ENCODE data around the gene CEP135.
"Not testable (repeated sequence)": the region's sequence is repeated elsewhere in the genome, so short reads cannot be mapped to it uniquely, and the experiment has no call there.

Gene CEP135

DNA sequence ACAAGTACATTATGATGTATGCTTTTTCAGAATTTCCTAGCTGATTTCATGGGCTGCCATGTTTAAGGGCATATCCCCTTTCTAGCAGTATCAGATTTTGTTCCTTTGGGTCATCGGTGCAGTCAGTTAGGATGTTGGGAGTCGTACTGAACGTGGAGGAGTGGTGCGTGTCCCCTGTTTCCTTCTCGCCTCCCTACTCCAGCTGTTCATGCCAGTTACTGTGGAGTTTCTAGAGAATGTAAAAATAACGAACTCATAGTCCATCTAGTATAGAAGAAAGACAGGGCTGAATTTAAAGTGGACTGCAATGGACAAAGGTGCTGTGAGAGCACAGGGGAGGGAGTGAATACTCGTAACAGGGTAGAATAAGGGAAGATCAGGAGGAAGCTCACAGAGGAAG lies 111.3 kb downstream of the CEP135 start:
- Mint-ChIP-seq H3K27me3 (ENCODE audit: low read depth) (peaks cover 20% of the 10 kb centered on the region), H3K9me3 (no peaks in the 10 kb centered on the region), H3K4me1 (ENCODE audit: low read depth) (no peaks in the 10 kb centered on the region)

GRCh38 chr4:56062106-56062505 lies 113.4 kb downstream of the CEP135 start:
- Mint-ChIP-seq H3K9me3 (no peaks in the 10 kb centered on the region), H3K4me1 (ENCODE audit: low read depth) (no peaks in the 10 kb centered on the region), H3K4me3 (no peak overlapping the region), H3K36me3 (ENCODE audit: low read depth) (no peaks in the 10 kb centered on the region), H3K27ac (no peak overlapping the region), H3K27me3 (ENCODE audit: low read depth) (peaks cover 17% of the 10 kb centered on the region)

More for the DNA sequence above, 111.3 kb downstream of the CEP135 start:
- Mint-ChIP-seq H3K4me3 (no peak overlapping the region), H3K36me3 (ENCODE audit: low read depth) (no peaks in the 10 kb centered on the region), H3K27ac (no peak overlapping the region)

- Mint-ChIP-seq H3K9me3 (no peaks in the 10 kb centered on the region), H3K36me3 (ENCODE audit: low read depth) (no peaks in the 10 kb centered on the region), H3K27me3 (ENCODE audit: low read depth) (peaks cover 17% of the 10 kb centered on the region), H3K27ac (no peak overlapping the region), H3K4me3 (no peak overlapping the region), H3K4me1 (ENCODE audit: low read depth) (no peaks in the 10 kb centered on the region)
Measured at GRCh38 chr4:56062526-56063145, 113.9 kb downstream of the CEP135 start.

DNA sequence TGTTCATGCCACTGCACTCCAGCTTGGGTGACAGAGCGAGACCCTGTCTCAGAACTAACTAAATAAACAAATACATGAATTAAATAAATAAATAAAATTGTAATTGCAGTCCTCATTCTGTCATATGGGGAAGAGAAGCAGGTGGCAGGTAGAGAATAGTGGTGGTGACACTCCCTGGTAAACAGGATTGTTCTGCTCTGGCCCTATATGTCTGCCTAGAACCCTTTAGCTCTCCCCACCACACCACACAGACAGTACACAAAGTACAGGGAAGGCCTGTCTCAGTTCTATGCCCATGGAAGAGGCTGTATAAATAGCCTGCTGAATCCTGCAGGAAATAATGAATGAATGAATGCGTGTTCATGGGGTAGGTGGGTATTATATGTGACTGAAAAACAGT lies 117.7 kb downstream of the CEP135 start:
- H3K36me3 Mint-ChIP-seq (ENCODE audit: low read depth), result no peaks in the 10 kb centered on the region
- H3K4me3 Mint-ChIP-seq, result no peak overlapping the region
- no peak overlapping the region for H3K27ac Mint-ChIP-seq
- peaks cover 17% of the 10 kb centered on the region for H3K27me3 Mint-ChIP-seq (ENCODE audit: low read depth)
- H3K9me3 Mint-ChIP-seq, result no peaks in the 10 kb centered on the region
- no peaks in the 10 kb centered on the region for H3K4me1 Mint-ChIP-seq (ENCODE audit: low read depth)

DNA sequence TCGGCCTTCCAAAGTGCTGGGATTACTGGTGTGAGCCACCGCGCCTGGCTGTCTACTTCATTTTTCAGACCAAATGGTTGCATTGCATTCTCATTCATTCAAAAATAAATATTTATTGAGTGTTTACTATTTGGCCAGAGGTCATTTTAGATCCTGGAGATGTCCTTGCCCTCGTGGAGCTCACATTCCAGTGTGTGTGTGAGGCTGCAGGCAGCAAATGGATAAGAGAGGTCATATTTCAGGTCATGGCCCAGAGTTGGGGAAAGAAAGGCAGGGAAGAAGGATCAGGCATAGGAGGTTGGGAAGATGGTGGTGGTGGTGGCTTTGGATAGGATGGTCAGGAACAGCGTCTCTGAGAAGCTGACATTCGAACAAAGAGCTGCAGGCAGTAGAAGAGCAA lies 119.1 kb downstream of the CEP135 start:
- Mint-ChIP-seq H3K27ac (no peak overlapping the region), H3K9me3 (no peaks in the 10 kb centered on the region), H3K4me3 (no peak overlapping the region), H3K27me3 (ENCODE audit: low read depth) (peaks cover 11% of the 10 kb centered on the region), H3K36me3 (ENCODE audit: low read depth) (no peaks in the 10 kb centered on the region), H3K4me1 (ENCODE audit: low read depth) (no peaks in the 10 kb centered on the region)

DNA sequence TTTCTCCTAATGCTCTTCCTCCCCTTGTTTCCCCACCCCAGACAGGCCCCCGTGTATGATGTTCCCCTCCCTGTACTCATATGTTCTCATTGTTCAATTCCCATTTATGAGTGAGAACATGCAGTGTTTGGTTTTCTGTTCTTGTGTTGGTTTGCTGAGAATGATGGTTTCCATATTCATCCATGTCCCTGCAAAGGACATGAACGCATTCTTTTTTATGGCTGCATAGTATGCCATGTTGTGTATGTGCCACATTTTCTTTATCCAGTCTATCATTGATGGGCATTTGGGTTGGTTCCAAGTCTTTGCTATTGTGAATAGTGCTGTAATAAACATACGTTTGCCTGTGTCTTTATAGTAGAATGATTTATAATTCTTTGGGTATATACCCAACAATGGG lies 124.0 kb downstream of the CEP135 start:
- not testable (repeated sequence) for H3K9me3 Mint-ChIP-seq; H3K36me3 Mint-ChIP-seq (ENCODE audit: low read depth); H3K4me1 Mint-ChIP-seq (ENCODE audit: low read depth); H3K4me3 Mint-ChIP-seq; H3K27ac Mint-ChIP-seq; H3K27me3 Mint-ChIP-seq (ENCODE audit: low read depth)

GRCh38 chr4:56077676-56078075 lies 128.9 kb downstream of the CEP135 start:
- no peaks in the 10 kb centered on the region for H3K36me3 Mint-ChIP-seq (ENCODE audit: low read depth)
- H3K9me3 Mint-ChIP-seq, result no peaks in the 10 kb centered on the region
- H3K27ac Mint-ChIP-seq, result no peak overlapping the region
- peaks cover 4% of the 10 kb centered on the region for H3K27me3 Mint-ChIP-seq (ENCODE audit: low read depth)
- no peaks in the 10 kb centered on the region for H3K4me1 Mint-ChIP-seq (ENCODE audit: low read depth)
- H3K4me3 Mint-ChIP-seq, result no peak overlapping the region

GRCh38 chr4:56078866-56079265 lies 130.1 kb downstream of the CEP135 start:
- Mint-ChIP-seq H3K36me3 (ENCODE audit: low read depth) (no peaks in the 10 kb centered on the region), H3K27me3 (ENCODE audit: low read depth) (peaks cover 4% of the 10 kb centered on the region), H3K27ac (no peak overlapping the region), H3K4me3 (no peak overlapping the region), H3K9me3 (no peaks in the 10 kb centered on the region), H3K4me1 (ENCODE audit: low read depth) (no peaks in the 10 kb centered on the region)

DNA sequence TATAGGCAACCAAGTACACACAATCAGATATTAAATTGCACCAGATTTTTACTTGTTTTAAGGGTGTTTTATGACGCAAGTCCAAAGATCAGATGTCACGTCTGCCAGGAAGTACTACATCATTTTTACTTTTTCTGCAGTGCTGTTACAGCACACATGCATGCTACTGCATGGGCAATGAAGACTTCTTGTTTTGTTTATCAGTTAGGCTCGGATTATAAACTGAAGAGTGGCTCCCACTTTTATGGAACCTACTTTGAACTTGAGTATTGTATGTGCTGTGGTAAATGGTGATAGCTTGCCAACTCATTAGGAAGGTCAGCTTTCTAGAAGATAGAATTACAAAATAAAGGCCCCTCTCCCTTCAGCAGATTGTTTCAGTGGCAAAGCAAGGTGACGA lies 131.6 kb downstream of the CEP135 start:
- H3K4me1 Mint-ChIP-seq (ENCODE audit: low read depth), result no peaks in the 10 kb centered on the region
- H3K9me3 Mint-ChIP-seq, result no peaks in the 10 kb centered on the region
- no peak overlapping the region for H3K27ac Mint-ChIP-seq
- H3K36me3 Mint-ChIP-seq (ENCODE audit: low read depth), result no peaks in the 10 kb centered on the region
- no peaks in the 10 kb centered on the region for H3K27me3 Mint-ChIP-seq (ENCODE audit: low read depth)
- H3K4me3 Mint-ChIP-seq, result no peak overlapping the region

DNA sequence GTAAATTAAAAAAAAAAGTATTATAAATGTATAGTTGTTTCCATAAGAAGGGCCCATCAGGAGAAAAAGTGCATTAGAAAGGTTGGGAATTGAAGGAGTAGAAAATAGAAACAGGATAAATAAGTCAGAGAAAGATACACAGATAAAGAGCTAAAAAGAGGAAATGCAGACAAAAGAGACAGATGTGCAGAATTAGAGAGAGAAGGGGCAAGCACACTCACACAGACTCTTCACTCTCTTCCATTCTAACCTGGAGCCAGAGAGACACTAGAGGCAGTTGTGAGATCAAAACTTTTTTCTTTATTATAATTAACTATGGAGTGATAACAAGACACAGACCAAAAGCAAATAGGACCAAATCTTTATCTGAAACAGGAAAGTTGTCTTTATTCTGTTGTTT lies 134.1 kb downstream of the CEP135 start:
- Mint-ChIP-seq H3K4me3 (no peak overlapping the region), H3K9me3 (no peaks in the 10 kb centered on the region), H3K36me3 (ENCODE audit: low read depth) (no peaks in the 10 kb centered on the region), H3K27me3 (ENCODE audit: low read depth) (no peaks in the 10 kb centered on the region), H3K4me1 (ENCODE audit: low read depth) (no peaks in the 10 kb centered on the region), H3K27ac (no peak overlapping the region)

Measured in T-helper 1 cell treated with Interleukin-12 subunit alpha and Interleukin-12 subunit beta and Interleukin-4 antibody, amounts not matched to agents 30 μg/mL and 1 μg/mL, for 36 hours (primary cell).